GM12878 (cell line): ENCODE data around the gene UBXN4. TPM values are rescaled to one million over a fixed set of nuclear protein-coding genes. Genes with fewer than 3 reads are reported as not detected.

Experiments used
- ATAC-seq: fragments of 200-7000 bp; cut with Tn5 transposase; 3 replicates; pipeline ENCODE4 v1.9.1; 2020; ENCODE audit warnings: mild to moderate bottlenecking, moderate library complexity
- BruUV-seq: library from RNA; stranded (reverse); fragments of 400-500 nt; replicated peaks from 2 replicates; lab custom pipeline; 2021; lab: Mats Ljungman, UMichigan
- CTCF ChIA-PET: fragments of 300-600 bp; sonication (Branson Sonifier 250); formaldehyde crosslinking; extraction: SDS; loops from one replicate; lab custom pipeline; 2021; ENCODE audit warnings: inconsistent platforms; lab: Yijun Ruan, JAX
- POLR2A ChIA-PET: fragments of 350-600 bp; formaldehyde crosslinking; extraction: SDS; loops from one replicate; lab custom pipeline; 2021; ENCODE audit warnings: inconsistent platforms; lab: Charles Lee
- RAD21 ChIA-PET: fragments of 300-600 bp; sonication (Branson Sonifier 250); formaldehyde crosslinking; loops from one replicate; lab custom pipeline; 2023; ENCODE audit warnings: antibody characterized with exemption; ENCODE audit not compliant: unreplicated experiment; lab: Charles Lee
- SMC1A ChIA-PET: fragments of 300-600 bp; sonication (Branson Sonifier 250); formaldehyde crosslinking; loops from one replicate; lab custom pipeline; 2023; ENCODE audit not compliant: unreplicated experiment, uncharacterized antibody; lab: Charles Lee
- DNase-seq: peaks from one replicate; pipeline ENCODE4 v3.0.0-alpha.2; 2011; ENCODE audit warnings: low read depth, low spot score
- FAIRE-seq: peaks from 3 replicates; lab custom pipeline; 2011; peaks lifted over from hg19 to GRCh38; lab: Jason Lieb, UNC
- H2AFZ ChIP-seq: 2 replicates; pipeline ENCODE4 v1.6.0; 2011; ENCODE audit warnings: low read depth, low read length, control low read depth; ENCODE audit not compliant: control insufficient read depth
- H3K27ac ChIP-seq: 2 replicates; pipeline ENCODE4 v1.5.1; 2011; ENCODE audit warnings: control low read depth; ENCODE audit not compliant: control insufficient read depth, insufficient read depth
- H3K27me3 ChIP-seq, 2 experiments: replicated peaks in 1 of 2; 2 replicates each; pipeline versions ENCODE4 v1.6.0 to v1.6.1; 2011; ENCODE audit warnings: low read length in 1 of 2; ENCODE audit not compliant: control insufficient read depth in 2 of 2, insufficient read depth in 2 of 2
- H3K36me3 ChIP-seq, 2 experiments: 2 replicates each; pipeline ENCODE4 v1.5.1; 2011; ENCODE audit warnings: low read length in 1 of 2; ENCODE audit not compliant: control insufficient read depth in 2 of 2, insufficient read depth in 2 of 2
- H3K4me1 ChIP-seq: 2 replicates; pipeline ENCODE4 v1.6.1; 2011; ENCODE audit warnings: mild to moderate bottlenecking, low read length, moderate library complexity, mixed read lengths; ENCODE audit not compliant: control insufficient read depth, insufficient read depth
- H3K4me2 ChIP-seq: 2 replicates; pipeline ENCODE4 v1.6.0; 2011; ENCODE audit warnings: control low read depth; ENCODE audit not compliant: control insufficient read depth, insufficient read depth
- H3K4me3 ChIP-seq: fragments of 200-600 bp; sonication (generic); 2 replicates; pipeline ENCODE4 v1.5.1; 2016
- H3K79me2 ChIP-seq: 2 replicates; pipeline ENCODE4 v1.6.0; 2011; ENCODE audit warnings: low read length; ENCODE audit not compliant: control insufficient read depth, insufficient read depth
- H3K9ac ChIP-seq: 2 replicates; pipeline ENCODE4 v1.8.0; 2011; ENCODE audit warnings: low read length, control low read depth, mixed read lengths; ENCODE audit not compliant: control insufficient read depth, insufficient read depth
- H3K9me3 ChIP-seq: replicated peaks from 3 replicates; pipeline ENCODE4 v1.5.1; 2011; ENCODE audit warnings: mild to moderate bottlenecking, low read length; ENCODE audit not compliant: control insufficient read depth, insufficient read depth
- H4K20me1 ChIP-seq: 2 replicates; pipeline ENCODE4 v1.6.0; 2011; ENCODE audit not compliant: control insufficient read depth, insufficient read depth
- ATF7 ChIP-seq: fragments of 450-650 bp; IDR thresholded peaks from 2 replicates; pipeline ENCODE4 v1.6.1; 2016; ENCODE audit warnings: low read depth, mild to moderate bottlenecking
- CHD2 ChIP-seq: IDR thresholded peaks from 2 replicates; pipeline ENCODE4 v1.6.1; 2011; ENCODE audit warnings: low read depth, low read length, improper control_type of control experiment, borderline replicate concordance
- HCFC1 ChIP-seq: fragments of 150-350 bp; IDR thresholded peaks from 2 replicates; pipeline ENCODE4 v1.6.1; 2014; ENCODE audit warnings: low read length
- HSF1 ChIP-seq: fragments of 150-350 bp; IDR thresholded peaks from 2 replicates; pipeline ENCODE4 v1.6.1; 2014; ENCODE audit warnings: mild to moderate bottlenecking, low read depth, low read length
- NFYA ChIP-seq: IDR thresholded peaks from 2 replicates; pipeline ENCODE4 v1.6.1; 2011; ENCODE audit warnings: low read depth, mild to moderate bottlenecking, low read length, improper control_type of control experiment, borderline replicate concordance
- NRF1 ChIP-seq: conservative IDR thresholded peaks from 2 replicates; pipeline ENCODE4 v1.6.1; 2011; ENCODE audit warnings: mild to moderate bottlenecking, low read depth, low read length, improper control_type of control experiment
- POLR2AphosphoS5 ChIP-seq: IDR thresholded peaks from 2 replicates; pipeline ENCODE4 v1.6.1; 2011; ENCODE audit warnings: mild to moderate bottlenecking, low read length, inconsistent platforms
- TAF1 ChIP-seq: IDR thresholded peaks from 2 replicates; pipeline ENCODE4 v1.6.1; 2011; ENCODE audit warnings: mild to moderate bottlenecking, low read depth, low read length, borderline replicate concordance
- TCF12 ChIP-seq: IDR thresholded peaks from 2 replicates; pipeline ENCODE4 v1.6.1; 2011; ENCODE audit warnings: low read depth, mild to moderate bottlenecking, low read length
- USF1 ChIP-seq: IDR thresholded peaks from 2 replicates; pipeline ENCODE4 v1.6.1; 2011; ENCODE audit warnings: borderline replicate concordance, low read depth, mild to moderate bottlenecking, moderate library complexity, mixed read lengths, low read length; ENCODE audit not compliant: insufficient read depth; ENCODE audit errors: extremely low read length
- ZNF217 ChIP-seq: fragments of 450-650 bp; IDR thresholded peaks from 2 replicates; pipeline ENCODE4 v1.6.1; 2017; ENCODE audit warnings: antibody characterized with exemption, mild to moderate bottlenecking
- ZZZ3 ChIP-seq: IDR thresholded peaks from 2 replicates; pipeline ENCODE4 v1.6.1; 2011; ENCODE audit warnings: low read depth; ENCODE audit not compliant: control insufficient read depth, insufficient read length
- in situ Hi-C: fragments of 300-500 bp; cut with MboI; formaldehyde crosslinking; loops from 9 replicates; pipeline ENCODE4 v1.14.3; 2018; ENCODE audit warnings: mixed read lengths
- intact Hi-C: fragments of 100-400 bp; cut with micrococcal nuclease; formaldehyde crosslinking; loops from one replicate; pipeline ENCODE4 v1.14.2; 2022; ENCODE audit not compliant: unreplicated experiment
- polyA plus RNA-seq, 11 experiments: library from polyadenylated mRNA; depleted of rRNA in 4 of 11; unstranded in 6 of 11; stranded (reverse) in 5 of 11; fragments of >200 nt; fragmentation: Nextera tagmentation in 4 of 11; fragmentation: Illumina TruSeq in 1 of 11; extraction: Ambion mirVana in 4 of 11; extraction: Trizol in 1 of 11; gene quantifications; 1 replicate in 1 of 11; 2 replicates in 10 of 11; pipeline versions ENCODE4 v1.2.1 to v1.2.3, GENCODE V29; 2011 to 2016; ENCODE audit warnings: inconsistent platforms in 2 of 11, missing spikeins in 2 of 11, low read depth in 1 of 11
- total RNA-seq, 4 experiments: library from RNA; depleted of rRNA in 3 of 4; stranded (reverse); fragments of >200 nt in 3 of 4; fragmentation: Illumina TruSeq in 1 of 4; extraction: Trizol in 1 of 4; gene quantifications; 2 replicates each; pipeline versions ENCODE4 v1.2.1 to v1.2.3, GENCODE V29; 2013 to 2021
- TF ChIP-seq, protein P1 (sequence below): fragments of 450-650 bp; IDR thresholded peaks from 2 replicates; pipeline ENCODE4 v1.6.1; 2017; ENCODE audit warnings: antibody characterized with exemption, mild to moderate bottlenecking, moderate library complexity

The UBXN4 gene
- total and polyA plus RNA-seq, 10 of the 15 experiments (the other 5 are each of a cell fraction or from before 2014, with no cell fraction given): 52.6 to 133 (median 71.9) TPM

GRCh38 chr2:135773319-135773718, 31.7 kb downstream of the UBXN4 start (continued):
- TF ChIP-seq, protein P1, sequence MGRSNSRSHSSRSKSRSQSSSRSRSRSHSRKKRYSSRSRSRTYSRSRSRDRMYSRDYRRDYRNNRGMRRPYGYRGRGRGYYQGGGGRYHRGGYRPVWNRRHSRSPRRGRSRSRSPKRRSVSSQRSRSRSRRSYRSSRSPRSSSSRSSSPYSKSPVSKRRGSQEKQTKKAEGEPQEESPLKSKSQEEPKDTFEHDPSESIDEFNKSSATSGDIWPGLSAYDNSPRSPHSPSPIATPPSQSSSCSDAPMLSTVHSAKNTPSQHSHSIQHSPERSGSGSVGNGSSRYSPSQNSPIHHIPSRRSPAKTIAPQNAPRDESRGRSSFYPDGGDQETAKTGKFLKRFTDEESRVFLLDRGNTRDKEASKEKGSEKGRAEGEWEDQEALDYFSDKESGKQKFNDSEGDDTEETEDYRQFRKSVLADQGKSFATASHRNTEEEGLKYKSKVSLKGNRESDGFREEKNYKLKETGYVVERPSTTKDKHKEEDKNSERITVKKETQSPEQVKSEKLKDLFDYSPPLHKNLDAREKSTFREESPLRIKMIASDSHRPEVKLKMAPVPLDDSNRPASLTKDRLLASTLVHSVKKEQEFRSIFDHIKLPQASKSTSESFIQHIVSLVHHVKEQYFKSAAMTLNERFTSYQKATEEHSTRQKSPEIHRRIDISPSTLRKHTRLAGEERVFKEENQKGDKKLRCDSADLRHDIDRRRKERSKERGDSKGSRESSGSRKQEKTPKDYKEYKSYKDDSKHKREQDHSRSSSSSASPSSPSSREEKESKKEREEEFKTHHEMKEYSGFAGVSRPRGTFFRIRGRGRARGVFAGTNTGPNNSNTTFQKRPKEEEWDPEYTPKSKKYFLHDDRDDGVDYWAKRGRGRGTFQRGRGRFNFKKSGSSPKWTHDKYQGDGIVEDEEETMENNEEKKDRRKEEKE: no peak
- TF ChIP-seq NRF1 (no peak), POLR2AphosphoS5 (no peak), TAF1 (no peak), USF1 (no peak)

GRCh38 chr2:135773917-135774316, 32.3 kb downstream of the UBXN4 start:
- Histone ChIP-seq H4K20me1 (no peaks in the 10 kb centered on the region), H3K27ac (no peak overlapping the region), H3K27me3 (no peaks in the 10 kb centered on the region), H3K4me3 (no peak overlapping the region), H3K4me2 (no peak overlapping the region), H3K9me3 (no peaks in the 10 kb centered on the region), H2AFZ (no peak overlapping the region), H3K36me3 (peaks cover 3 to 42% of the 10 kb centered on the region in 2 experiments; a peak in 3 of 4 replicates), H3K4me1 (no peaks in the 10 kb centered on the region), H3K9ac (no peak overlapping the region), H3K79me2 (no peaks in the 10 kb centered on the region)
- ChIA-PET RAD21 (interaction anchor here (0.6 kb wide), 1 partner anchor 891 kb away, joined by 3 read pairs; no protein-coding TSS in a partner anchor), SMC1A (interaction anchor here (0.9 kb wide), 1 partner anchor 8 kb away, joined by 4 read pairs; no protein-coding TSS in a partner anchor), CTCF (interaction anchor here (0.6 to 1.9 kb wide), 2 partner anchors 70 to 611 kb away, joined by 3 to 5 read pairs; no protein-coding TSS in a partner anchor), POLR2A (interaction anchor here (0.6 kb wide), 1 partner anchor 23 kb away, joined by 3 read pairs; no protein-coding TSS in a partner anchor)
- FAIRE-seq (no peak), ATAC-seq (no peak), DNase-seq (no peak)
- TF ChIP-seq CHD2: no peak
- no peak for TF ChIP-seq HCFC1
- TF ChIP-seq ZNF217: no peak
- TF ChIP-seq NFYA: no peak
- TF ChIP-seq HSF1: no peak
- no peak for TF ChIP-seq ZZZ3
- TF ChIP-seq TCF12: no peak
- 0 out of 2 replicates have a peak, but pooled peaks have one; percentile 13 for TF ChIP-seq ATF7
- intact Hi-C loops: no loop called here
- BruUV-seq: no TSS peak
- in situ Hi-C loops: no loop called here
